Psoas muscle (tissue), 8 donors: ENCODE measurements around the gene PROK1. TPM values are rescaled to one million over a fixed set of nuclear protein-coding genes. Genes with fewer than 3 reads are reported as not detected.
"Not testable (repeated sequence)": the region's sequence is repeated elsewhere in the genome, so short reads cannot be mapped to it uniquely, and the experiment has no call there.

Experiments used
- ATAC-seq, 4 donors: fragments of 200-7000 bp; cut with Tn5 transposase; one replicate each; pipeline ENCODE4 v1.9.1; 2020; ENCODE audit warnings: moderate library complexity in 3 of 4, mild to moderate bottlenecking in 2 of 4
- DNase-seq, 2 donors: peaks; one replicate each; pipeline ENCODE4 v3.0.0-alpha.2; 2020
- H3K27ac ChIP-seq: fragments of 200-600 bp; one replicate; pipeline ENCODE4 v1.8.0; 2022
- H3K27me3 ChIP-seq, 3 donors: fragments of 200-600 bp in 1 of 3; one replicate each; pipeline versions ENCODE4 v1.6.1 to v1.8.0; 2013 to 2022; ENCODE audit warnings: low read length in 2 of 3, mild to moderate bottlenecking in 2 of 3, moderate library complexity in 1 of 3; ENCODE audit not compliant: insufficient read depth in 3 of 3
- H3K36me3 ChIP-seq, 2 donors: fragments of 200-600 bp in 1 of 2; one replicate each; pipeline versions ENCODE4 v1.6.1 to v1.8.0; 2013 to 2022; ENCODE audit warnings: low read depth in 1 of 2, mild to moderate bottlenecking in 1 of 2, moderate library complexity in 1 of 2; ENCODE audit not compliant: insufficient read depth in 1 of 2
- H3K4me1 ChIP-seq: fragments of 200-600 bp; one replicate; pipeline ENCODE4 v1.8.0; 2022
- H3K4me3 ChIP-seq: fragments of 200-600 bp; one replicate; pipeline ENCODE4 v1.8.0; 2022; ENCODE audit warnings: mild to moderate bottlenecking
- H3K9me3 ChIP-seq: fragments of 200-600 bp; one replicate; pipeline ENCODE4 v1.8.0; 2022
- CTCF ChIP-seq: fragments of 200-600 bp; IDR thresholded peaks from one replicate; pipeline ENCODE4 v1.8.0; 2022; ENCODE audit warnings: antibody characterized with exemption
- WGBS, 3 donors: extraction: QIAGEN DNeasy Blood & Tissue Kit; methylation state at CpG; one replicate each; pipeline versions ENCODE4 v1.1.6 to v1.1.7; 2013; 5-methylcytosine and 5-hydroxymethylcytosine counted together
- intact Hi-C, 2 donors: fragments of 100-400 bp; cut with DNase I; formaldehyde crosslinking; loops; one replicate each; pipeline versions ENCODE4 v1.11.0 to v1.14.2; 2022
- polyA plus RNA-seq, 3 donors: library from polyadenylated mRNA; stranded (reverse); fragments of 200-250 nt; gene quantifications; one replicate each; pipeline ENCODE4 v1.2.3, GENCODE V29; 2013
- total RNA-seq, 4 donors: library from RNA; stranded (reverse); fragmentation: NEBNext Ultra II Directional in 2 of 4; extraction: Animal tissue kit (Norgen Biotek cat#: 25700) in 2 of 4; gene quantifications; one replicate each; pipeline versions ENCODE4 v1.2.1 to v1.2.4, GENCODE V29; 2021 to 2023
- donor health status: healthy with polysubstance abuse.
- donor health status: DM: no; HTN: no; CAD: no; lungs with moderate emphysema.
- donor health status: Bipolar disorder and iron deficiency.
- donor health status: healthy.
- donor health status: DM: yes; HTN: yes; CAD: no.
- donor health status: DM: no; HTN: no; CAD: no.
- donor health status: DM: no; HTN: no; CAD: no.
- donor health status: DM: yes; HTN: yes; CAD: no.

The PROK1 gene
- total and polyA plus RNA-seq, 7 donors = 0.15 to 15.0 (median 0.22) TPM; not detected in 1

GRCh38 chr1:110433213-110433612, 17.7 kb upstream of the PROK1 start:
- DNase-seq (no peak), ATAC-seq (no peak)
- H3K27me3 ChIP-seq = no peaks in the 10 kb centered on the region
- TF ChIP-seq CTCF = no peak
- intact Hi-C loops = no loop called here
- no peaks in the 10 kb centered on the region for H3K9me3 ChIP-seq
- H3K4me1 ChIP-seq = no peaks in the 10 kb centered on the region
- H3K4me3 ChIP-seq = no peak overlapping the region
- 86 to 100% (median 88%) methylated on average over 2 of the region's 2 CpGs for WGBS, 3 donors
- no peaks in the 10 kb centered on the region for H3K36me3 ChIP-seq
- H3K27ac ChIP-seq = no peak overlapping the region

GRCh38 chr1:110433803-110434202, 17.1 kb upstream of the PROK1 start:
- H3K9me3 ChIP-seq = no peaks in the 10 kb centered on the region
- no peak for TF ChIP-seq CTCF
- WGBS, 3 donors = 41 to 52% (median 43%) methylated on average over 3 of the region's 3 CpGs
- ATAC-seq = peak; percentile 67 to 90 (median 82)
- DNase-seq = peak; percentile 58 to 79
- intact Hi-C loops = no loop called here
- no peaks in the 10 kb centered on the region for H3K36me3 ChIP-seq
- no peaks in the 10 kb centered on the region for H3K27me3 ChIP-seq
- no peaks in the 10 kb centered on the region for H3K4me1 ChIP-seq
- H3K4me3 ChIP-seq = no peak overlapping the region
- H3K27ac ChIP-seq = no peak overlapping the region

GRCh38 chr1:110434946-110435345, 16.0 kb upstream of the PROK1 start:
- no peak overlapping the region for H3K4me3 ChIP-seq
- no peak overlapping the region for H3K27ac ChIP-seq
- TF ChIP-seq CTCF = no peak
- H3K9me3 ChIP-seq = no peaks in the 10 kb centered on the region
- ATAC-seq (no peak), DNase-seq (no peak)
- intact Hi-C loops = no loop called here
- H3K4me1 ChIP-seq = no peaks in the 10 kb centered on the region
- WGBS, 3 donors = 70 to 84% (median 75%) methylated on average over 3 of the region's 3 CpGs
- H3K27me3 ChIP-seq = no peaks in the 10 kb centered on the region
- no peaks in the 10 kb centered on the region for H3K36me3 ChIP-seq

- ATAC-seq (no peak), DNase-seq (no peak)
- H3K4me3 ChIP-seq = no peak overlapping the region
- 67 to 69% (median 68%) methylated on average over 7 of the region's 7 CpGs for WGBS, 3 donors
- intact Hi-C loops = no loop called here
- no peaks in the 10 kb centered on the region for H3K9me3 ChIP-seq
- TF ChIP-seq CTCF = no peak
- no peaks in the 10 kb centered on the region for H3K4me1 ChIP-seq
- H3K27me3 ChIP-seq = no peaks in the 10 kb centered on the region
- H3K36me3 ChIP-seq = no peaks in the 10 kb centered on the region
- H3K27ac ChIP-seq = no peak overlapping the region
These were observed 14.3 kb upstream of the PROK1 start for GRCh38 chr1:110436635-110437034.

GRCh38 chr1:110437645-110438299, 13.2 kb upstream of the PROK1 start:
- H3K4me3 ChIP-seq, intact Hi-C loops, H3K9me3 ChIP-seq, H3K27ac ChIP-seq, ATAC-seq, H3K4me1 ChIP-seq, DNase-seq, H3K36me3 ChIP-seq, H3K27me3 ChIP-seq: not testable (repeated sequence)
- 74 to 78% (median 77%) methylated on average over 9 of the region's 9 CpGs for WGBS, 3 donors
